ENCODE results near the gene KCNG3.

Gene KCNG3

GRCh38 chr2:42492691-42493467 is 903 bp downstream of the KCNG3 start:
- intact Hi-C loops (cut with DNase I) = no loop called here
- peak in 1 of 10 donors; percentile 11 for DNase-seq

GRCh38 chr2:42488297-42488696 is 5.5 kb downstream of the KCNG3 start:
- no peak for DNase-seq
- intact Hi-C loops (cut with DNase I) = no loop called here

GRCh38 chr2:42486145-42486906 is 7.5 kb downstream of the KCNG3 start:
- DNase-seq = no peak
- intact Hi-C loops (cut with DNase I) = no loop called here

- intact Hi-C loops (cut with DNase I) = no loop called here
- DNase-seq = no peak
Measured at GRCh38 chr2:42480402-42480801, 13.4 kb downstream of the KCNG3 start.

GRCh38 chr2:42474765-42475454 is 18.9 kb downstream of the KCNG3 start:
- intact Hi-C loops (cut with DNase I) = no loop called here
- no peak for DNase-seq

GRCh38 chr2:42470706-42471105 is 23.1 kb downstream of the KCNG3 start:
- intact Hi-C loops (cut with DNase I) = no loop called here
- no peak for DNase-seq

- intact Hi-C loops (cut with DNase I) = no loop called here
- no peak for DNase-seq
Measured at GRCh38 chr2:42464631-42465030, 29.2 kb downstream of the KCNG3 start.

- intact Hi-C loops (cut with DNase I) = no loop called here
- no peak for DNase-seq
Measured at GRCh38 chr2:42463570-42463969, 30.2 kb downstream of the KCNG3 start.

- no peak for DNase-seq
- intact Hi-C loops (cut with DNase I) = no loop called here
Measured at GRCh38 chr2:42459296-42459695, 34.5 kb downstream of the KCNG3 start.

- no peak for DNase-seq
- intact Hi-C loops (cut with DNase I) = no loop called here
Measured at GRCh38 chr2:42458396-42458795, 35.4 kb downstream of the KCNG3 start.

GRCh38 chr2:42457011-42457410 is 36.8 kb downstream of the KCNG3 start:
- intact Hi-C loops (cut with DNase I) = no loop called here
- DNase-seq = no peak

- intact Hi-C loops (cut with DNase I) = no loop called here
- DNase-seq = no peak
Measured at GRCh38 chr2:42456126-42456839, 37.5 kb downstream of the KCNG3 start.

GRCh38 chr2:42452545-42452944 is 41.2 kb downstream of the KCNG3 start:
- no peak for DNase-seq
- intact Hi-C loops (cut with DNase I) = no loop called here

GRCh38 chr2:42450136-42450535 is 43.6 kb downstream of the KCNG3 start:
- intact Hi-C loops (cut with DNase I) = no loop called here
- DNase-seq = no peak

- intact Hi-C loops (cut with DNase I) = no loop called here
- no peak for DNase-seq
Measured at GRCh38 chr2:42449163-42450087, 44.4 kb downstream of the KCNG3 start.

GRCh38 chr2:42448163-42448562 is 45.6 kb downstream of the KCNG3 start:
- intact Hi-C loops (cut with DNase I) = no loop called here
- DNase-seq = no peak

GRCh38 chr2:42446503-42447271 is 47.1 kb downstream of the KCNG3 start:
- no peak for DNase-seq
- intact Hi-C loops (cut with DNase I) = no loop called here

- DNase-seq = no peak
- intact Hi-C loops (cut with DNase I) = no loop called here
Measured at GRCh38 chr2:42443718-42444399, 49.9 kb downstream of the KCNG3 start.
